ENCODE data around the gene XYLT1.

DNA sequence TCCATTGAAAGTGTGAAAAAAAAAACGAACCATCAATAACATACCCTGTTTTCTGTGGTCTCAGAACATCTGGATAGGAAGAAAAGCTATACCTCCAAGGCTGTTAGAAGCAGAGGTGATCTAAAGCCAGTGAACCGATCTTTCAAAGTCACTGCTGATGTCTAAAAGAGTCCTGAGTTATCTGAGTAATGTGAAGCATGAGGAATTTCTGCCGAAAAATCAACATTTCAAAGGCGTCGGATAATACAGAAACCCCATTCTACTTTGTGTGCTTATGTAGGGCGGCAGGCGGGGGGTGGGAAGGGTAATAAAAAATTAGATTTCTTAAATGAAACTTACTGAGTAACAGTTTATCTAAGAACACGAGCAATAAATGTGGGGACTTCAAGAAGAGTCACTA is 3.9 kb downstream of the XYLT1 start:
- no peak for TF ChIP-seq TEAD4 (IDR thresholded peaks at IDR 0.05; ENCODE audit: borderline replicate concordance, insufficient read depth)
- TF ChIP-seq YY1 (IDR thresholded peaks at IDR 0.05; ENCODE audit: low read depth) = no peak
- TF ChIP-seq, protein P1, sequence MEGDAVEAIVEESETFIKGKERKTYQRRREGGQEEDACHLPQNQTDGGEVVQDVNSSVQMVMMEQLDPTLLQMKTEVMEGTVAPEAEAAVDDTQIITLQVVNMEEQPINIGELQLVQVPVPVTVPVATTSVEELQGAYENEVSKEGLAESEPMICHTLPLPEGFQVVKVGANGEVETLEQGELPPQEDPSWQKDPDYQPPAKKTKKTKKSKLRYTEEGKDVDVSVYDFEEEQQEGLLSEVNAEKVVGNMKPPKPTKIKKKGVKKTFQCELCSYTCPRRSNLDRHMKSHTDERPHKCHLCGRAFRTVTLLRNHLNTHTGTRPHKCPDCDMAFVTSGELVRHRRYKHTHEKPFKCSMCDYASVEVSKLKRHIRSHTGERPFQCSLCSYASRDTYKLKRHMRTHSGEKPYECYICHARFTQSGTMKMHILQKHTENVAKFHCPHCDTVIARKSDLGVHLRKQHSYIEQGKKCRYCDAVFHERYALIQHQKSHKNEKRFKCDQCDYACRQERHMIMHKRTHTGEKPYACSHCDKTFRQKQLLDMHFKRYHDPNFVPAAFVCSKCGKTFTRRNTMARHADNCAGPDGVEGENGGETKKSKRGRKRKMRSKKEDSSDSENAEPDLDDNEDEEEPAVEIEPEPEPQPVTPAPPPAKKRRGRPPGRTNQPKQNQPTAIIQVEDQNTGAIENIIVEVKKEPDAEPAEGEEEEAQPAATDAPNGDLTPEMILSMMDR (IDR thresholded peaks at IDR 0.05) = no peak
- no peak for TF ChIP-seq RXRA (IDR thresholded peaks at IDR 0.05; ENCODE audit: borderline replicate concordance, low read depth)
- no peak for TF ChIP-seq SMC3 (IDR thresholded peaks at IDR 0.05; ENCODE audit: low read depth, low read length)
- no peak for TF ChIP-seq FOXM1 (IDR thresholded peaks at IDR 0.05; ENCODE audit: low read depth)
- no peak for TF ChIP-seq IRF3 (IDR thresholded peaks at IDR 0.05; ENCODE audit: low read depth, low read length)
- TF ChIP-seq USF2 (IDR thresholded peaks at IDR 0.05; ENCODE audit: borderline replicate concordance, low read depth, low read length) = no peak
- TF ChIP-seq CHD2 (IDR thresholded peaks at IDR 0.05; ENCODE audit: low read length, partially characterized antibody) = no peak
- no peak for TF ChIP-seq RAD21 (IDR thresholded peaks at IDR 0.05; ENCODE audit: low read length)
- no peak for TF ChIP-seq POLR2AphosphoS5 (IDR thresholded peaks at IDR 0.05; ENCODE audit: low read depth, low read length)
- TF ChIP-seq TAF1 (IDR thresholded peaks at IDR 0.05; ENCODE audit: borderline replicate concordance, low read depth, low read length) = no peak

Data from SK-N-SH (cell line).